OCI-LY7 (cell line): ENCODE measurements around the gene PADI4. TPM values are rescaled to one million over a fixed set of nuclear protein-coding genes. Genes with fewer than 3 reads are reported as not detected.

Experiments used
- BruUV-seq: library from RNA; stranded (reverse); fragments of 400-500 nt; replicated peaks from 2 replicates; lab custom pipeline; 2021; lab: Mats Ljungman, UMichigan
- CTCF ChIA-PET: fragments of 300-600 bp; sonication (Branson Sonifier 250); formaldehyde crosslinking; loops from one replicate; lab custom pipeline; 2022; ENCODE audit warnings: antibody characterized with exemption; ENCODE audit not compliant: unreplicated experiment; lab: Charles Lee
- POLR2A ChIA-PET: fragments of 300-600 bp; sonication (Branson Sonifier 250); formaldehyde crosslinking; loops from one replicate; lab custom pipeline; 2022; ENCODE audit warnings: antibody characterized with exemption; lab: Charles Lee
- DNase-seq: peaks from one replicate; pipeline ENCODE4 v3.0.0-alpha.2; 2015; ENCODE audit warnings: low spot score
- H2AFZ ChIP-seq: fragments of 200-600 bp; sonication (generic), shearing (Covaris generic); 2 replicates; pipeline ENCODE4 v1.6.1; 2014; ENCODE audit warnings: mild to moderate bottlenecking, antibody characterized with exemption, low read length, moderate library complexity
- H3K27ac ChIP-seq: fragments of 200-600 bp; sonication (generic); 2 replicates; pipeline ENCODE4 v1.5.1; 2014; ENCODE audit warnings: mixed run types, low read depth, mild to moderate bottlenecking, moderate library complexity, low read length, inconsistent platforms; ENCODE audit not compliant: poor library complexity, severe bottlenecking
- H3K36me3 ChIP-seq: fragments of 200-600 bp; sonication (generic); 2 replicates; pipeline ENCODE4 v1.6.1; 2014; ENCODE audit warnings: mild to moderate bottlenecking, antibody characterized with exemption, low read length, moderate library complexity, mixed read lengths; ENCODE audit not compliant: insufficient read depth
- H3K4me1 ChIP-seq: fragments of 200-600 bp; sonication (generic); 2 replicates; pipeline ENCODE4 v1.5.1; 2014; ENCODE audit warnings: mild to moderate bottlenecking, low read length; ENCODE audit not compliant: insufficient read depth, poor library complexity, severe bottlenecking
- H3K4me2 ChIP-seq: fragments of 200-600 bp; sonication (generic); 2 replicates; pipeline ENCODE4 v1.6.1; 2014; ENCODE audit warnings: mild to moderate bottlenecking, low read length
- H3K4me3 ChIP-seq: fragments of 200-600 bp; sonication (generic); 2 replicates; pipeline ENCODE4 v1.5.1; 2014; ENCODE audit warnings: mild to moderate bottlenecking, low read depth, low read length; ENCODE audit not compliant: poor library complexity, severe bottlenecking
- H3K79me2 ChIP-seq: fragments of 200-600 bp; sonication (generic); 2 replicates; pipeline ENCODE4 v1.6.1; 2016; ENCODE audit warnings: low read depth, mild to moderate bottlenecking, low read length, moderate library complexity, mixed read lengths; ENCODE audit not compliant: insufficient read depth
- H3K9me2 ChIP-seq: fragments of 200-600 bp; sonication (generic); 2 replicates; pipeline ENCODE4 v1.6.1; 2016; ENCODE audit warnings: mild to moderate bottlenecking, low read length, mixed read lengths; ENCODE audit not compliant: insufficient read depth
- H3K9me3 ChIP-seq: fragments of 200-600 bp; sonication (generic); 2 replicates; pipeline ENCODE4 v1.6.1; 2014; ENCODE audit warnings: mild to moderate bottlenecking, mixed run types, low read length, mixed read lengths
- H4K20me1 ChIP-seq: fragments of 200-600 bp; sonication (generic); 2 replicates; pipeline ENCODE4 v1.6.1; 2014; ENCODE audit warnings: mild to moderate bottlenecking, antibody characterized with exemption, low read length, moderate library complexity, mixed read lengths; ENCODE audit not compliant: insufficient read depth
- EZH2phosphoT487 ChIP-seq: fragments of 200-600 bp; sonication (generic); IDR thresholded peaks from 2 replicates; pipeline ENCODE4 v1.6.1; 2018; ENCODE audit warnings: low read depth, borderline replicate concordance, mild to moderate bottlenecking, mixed run types, antibody characterized with exemption, low read length, moderate library complexity, mixed read lengths
- intact Hi-C: fragments of 100-400 bp; cut with micrococcal nuclease; formaldehyde crosslinking; loops from one replicate; pipeline ENCODE4 v1.10.0; 2022; ENCODE audit not compliant: unreplicated experiment
- total RNA-seq, 2 experiments: library from RNA; depleted of rRNA in 1 of 2; stranded (reverse); fragments of >200 nt in 1 of 2; shearing (Covaris generic) in 1 of 2; gene quantifications; 2 replicates each; pipeline ENCODE4 v1.2.3, GENCODE V29; 2014 to 2022
- TF ChIP-seq, protein P1 (sequence below): fragments of 200-600 bp; sonication (generic); conservative IDR thresholded peaks from 2 replicates; pipeline ENCODE4 v1.5.1; 2014; ENCODE audit warnings: mild to moderate bottlenecking, antibody characterized with exemption, low read length, moderate library complexity, mixed read lengths

The PADI4 gene
- total RNA-seq, 2 experiments from 2014 or later: 0.19 TPM; not detected in 1

DNA sequence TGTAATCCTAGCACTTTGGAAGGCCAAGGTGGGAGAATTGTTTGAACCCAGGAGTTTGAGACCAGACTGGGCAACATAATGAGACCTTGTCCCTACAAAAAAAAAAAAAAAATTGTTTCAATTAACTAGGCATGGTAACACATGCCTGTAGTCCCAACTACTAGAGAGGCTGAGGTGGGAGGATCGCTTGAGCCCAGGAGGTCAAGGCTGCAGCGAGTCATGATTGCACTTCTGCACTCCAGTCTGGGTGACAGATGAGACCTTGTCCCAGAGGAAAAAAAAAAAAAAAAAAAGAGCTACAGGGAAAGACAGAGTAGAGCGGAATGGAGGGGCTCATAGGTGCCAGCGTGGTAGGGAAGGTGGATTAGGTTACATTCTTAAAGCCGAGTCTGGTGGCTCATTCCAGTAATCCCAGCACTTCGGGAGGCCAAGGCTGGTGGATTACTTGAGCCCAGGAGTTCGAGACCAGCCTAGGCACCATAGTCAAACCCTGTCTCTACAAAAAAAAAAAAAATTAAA lies 43.0 kb downstream of the PADI4 start:
- Histone ChIP-seq H3K4me1 (no peaks in the 10 kb centered on the region), H2AFZ (no peak overlapping the region), H3K9me2 (no peaks in the 10 kb centered on the region), H3K4me2 (no peak overlapping the region), H3K79me2 (no peaks in the 10 kb centered on the region), H3K4me3 (no peak overlapping the region), H3K36me3 (no peaks in the 10 kb centered on the region), H4K20me1 (no peaks in the 10 kb centered on the region), H3K27ac (no peak overlapping the region), H3K9me3 (no peaks in the 10 kb centered on the region)
- CTCF ChIA-PET: no interaction called here
- no peak for DNase-seq
- intact Hi-C loops: no loop called here
- TF ChIP-seq EZH2phosphoT487: no peak
- TF ChIP-seq, protein P1, sequence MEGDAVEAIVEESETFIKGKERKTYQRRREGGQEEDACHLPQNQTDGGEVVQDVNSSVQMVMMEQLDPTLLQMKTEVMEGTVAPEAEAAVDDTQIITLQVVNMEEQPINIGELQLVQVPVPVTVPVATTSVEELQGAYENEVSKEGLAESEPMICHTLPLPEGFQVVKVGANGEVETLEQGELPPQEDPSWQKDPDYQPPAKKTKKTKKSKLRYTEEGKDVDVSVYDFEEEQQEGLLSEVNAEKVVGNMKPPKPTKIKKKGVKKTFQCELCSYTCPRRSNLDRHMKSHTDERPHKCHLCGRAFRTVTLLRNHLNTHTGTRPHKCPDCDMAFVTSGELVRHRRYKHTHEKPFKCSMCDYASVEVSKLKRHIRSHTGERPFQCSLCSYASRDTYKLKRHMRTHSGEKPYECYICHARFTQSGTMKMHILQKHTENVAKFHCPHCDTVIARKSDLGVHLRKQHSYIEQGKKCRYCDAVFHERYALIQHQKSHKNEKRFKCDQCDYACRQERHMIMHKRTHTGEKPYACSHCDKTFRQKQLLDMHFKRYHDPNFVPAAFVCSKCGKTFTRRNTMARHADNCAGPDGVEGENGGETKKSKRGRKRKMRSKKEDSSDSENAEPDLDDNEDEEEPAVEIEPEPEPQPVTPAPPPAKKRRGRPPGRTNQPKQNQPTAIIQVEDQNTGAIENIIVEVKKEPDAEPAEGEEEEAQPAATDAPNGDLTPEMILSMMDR: no peak
- POLR2A ChIA-PET: no interaction called here
- no TSS peak for BruUV-seq

DNA sequence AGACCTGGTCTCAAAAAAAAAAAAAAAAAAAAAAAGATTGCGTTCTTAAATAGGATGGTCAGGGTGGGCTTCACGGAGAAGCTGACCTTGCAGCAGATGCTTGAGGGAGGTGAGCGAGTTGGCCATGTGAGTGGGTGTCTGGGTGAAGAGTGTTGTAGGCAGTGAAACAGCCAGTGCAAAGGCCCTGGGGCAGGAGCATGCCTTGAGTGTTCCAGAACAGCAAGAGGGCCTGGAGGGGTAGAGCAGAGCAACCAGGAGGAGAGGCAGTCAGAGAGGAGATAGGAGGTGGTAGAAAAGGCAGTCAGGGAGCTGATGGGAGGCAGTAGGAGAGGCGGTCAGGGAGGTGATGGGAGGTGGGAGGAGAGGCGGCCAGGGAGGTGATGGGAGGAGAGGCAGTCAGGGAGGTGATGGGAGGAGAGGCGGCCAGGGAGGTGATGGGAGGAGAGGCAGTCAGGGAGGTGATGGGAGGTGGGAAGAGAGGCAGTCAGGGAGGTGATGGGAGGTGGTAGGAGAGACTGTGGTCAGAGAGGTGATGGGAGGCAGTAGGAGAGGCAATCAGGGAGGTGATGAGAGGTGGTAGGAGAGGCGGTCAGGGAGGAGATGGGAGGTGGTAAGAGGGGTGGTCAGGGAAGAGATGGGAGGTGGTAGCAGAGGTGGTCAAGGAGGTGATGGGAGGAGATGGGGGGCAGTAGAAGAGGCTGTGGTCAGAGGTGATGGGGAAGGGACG lies 43.8 kb downstream of the PADI4 start:
- ChIA-PET CTCF (no interaction called here), POLR2A (no interaction called here)
- Histone ChIP-seq H3K4me1 (no peaks in the 10 kb centered on the region), H3K27ac (no peak overlapping the region), H4K20me1 (no peaks in the 10 kb centered on the region), H3K36me3 (no peaks in the 10 kb centered on the region), H3K4me2 (no peak overlapping the region), H3K79me2 (no peaks in the 10 kb centered on the region), H3K9me2 (no peaks in the 10 kb centered on the region), H3K4me3 (no peak overlapping the region), H2AFZ (no peak overlapping the region), H3K9me3 (no peaks in the 10 kb centered on the region)
- TF ChIP-seq, protein P1: no peak
- TF ChIP-seq EZH2phosphoT487: no peak
- DNase-seq: no peak
- intact Hi-C loops: no loop called here
- BruUV-seq: no TSS peak

DNA sequence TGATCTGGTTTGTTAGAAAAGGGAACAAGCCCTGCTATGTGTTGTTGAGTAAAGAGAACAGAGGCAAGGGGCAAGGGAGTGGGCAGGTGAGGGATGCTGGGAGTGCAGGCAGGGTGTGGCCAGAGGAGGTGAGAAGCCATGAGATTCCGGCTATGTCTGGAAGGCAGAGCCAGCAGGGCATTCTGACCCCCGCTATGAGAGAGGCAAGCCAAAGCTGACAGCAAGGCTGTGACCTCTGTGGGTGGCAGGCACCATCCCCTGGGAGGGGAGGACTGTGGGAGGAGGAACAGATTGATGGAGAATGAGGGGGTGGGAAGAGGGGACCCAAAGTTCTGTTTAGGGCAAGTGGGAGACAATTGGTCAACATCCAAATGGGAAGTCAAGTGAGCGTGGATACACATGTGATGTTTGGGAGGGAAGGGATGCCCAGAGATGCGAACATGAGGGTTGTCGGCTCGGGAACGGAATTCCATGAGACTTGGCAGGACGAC lies 44.5 kb downstream of the PADI4 start:
- intact Hi-C loops: no loop called here
- Histone ChIP-seq H4K20me1 (no peaks in the 10 kb centered on the region), H3K79me2 (no peaks in the 10 kb centered on the region), H3K9me2 (no peaks in the 10 kb centered on the region), H3K27ac (no peak overlapping the region), H3K36me3 (no peaks in the 10 kb centered on the region), H3K4me3 (no peak overlapping the region), H3K9me3 (no peaks in the 10 kb centered on the region), H3K4me2 (no peak overlapping the region), H3K4me1 (no peaks in the 10 kb centered on the region), H2AFZ (no peak overlapping the region)
- TF ChIP-seq EZH2phosphoT487: no peak
- TF ChIP-seq, protein P1: no peak
- DNase-seq: no peak
- ChIA-PET CTCF (no interaction called here), POLR2A (no interaction called here)
- BruUV-seq: no TSS peak
